ENCODE results near the gene ASIC3. TPM values are rescaled to one million over a fixed set of nuclear protein-coding genes. Genes with fewer than 3 reads are reported as not detected.
"Not testable (repeated sequence)": the region's sequence is repeated elsewhere in the genome, so short reads cannot be mapped to it uniquely, and the experiment has no call there.

The ASIC3 gene
- polyA plus RNA-seq, 3 donors, result 2.0 TPM; not detected in 2

GRCh38 chr7:151011097-151011409 is 37.3 kb upstream of the ASIC3 start:
- Histone ChIP-seq H3K36me3 (replicated peaks in 1 of 2; ENCODE audit: control insufficient read depth in 1 of 2, insufficient read depth in 2 of 2, low read length in 2 of 2) (no peaks in the 10 kb centered on the region), H3K4me3 (replicated peaks in 1 of 3; ENCODE audit: low read depth in 2 of 3, low read length in 3 of 3) (no peak overlapping the region), H3K27ac (ENCODE audit: low read depth in 1 of 2, low read length in 2 of 2) (peak overlapping the region in 1 of 2 donors; percentile 49), H4K20me1 (ENCODE audit: insufficient read depth, low read length) (no peaks in the 10 kb centered on the region), H2AFZ (ENCODE audit: insufficient read depth, low read depth, low read length, poor library complexity, severe bottlenecking) (peak overlapping the region; percentile 46), H3K9ac (ENCODE audit: insufficient read depth, low read length, poor library complexity, severe bottlenecking) (no peak overlapping the region), H3K27me3 (ENCODE audit: control insufficient read depth in 2 of 2, insufficient read depth in 2 of 2, low read length in 2 of 2) (peaks cover 2 to 43% of the 10 kb centered on the region in 2 donors), H3K4me2 (replicated peaks; ENCODE audit: extremely low read depth, low read length, poor library complexity, severe bottlenecking) (peak overlapping the region; percentile 37), H3K79me2 (ENCODE audit: insufficient read depth, low read length) (no peaks in the 10 kb centered on the region), H3K9me3 (replicated peaks in 1 of 2; ENCODE audit: control insufficient read depth in 1 of 2, insufficient read depth in 1 of 2, low read length in 2 of 2) (peaks cover 0 to 4% of the 10 kb centered on the region in 2 donors), H3K4me1 (ENCODE audit: control insufficient read depth in 1 of 2, insufficient read depth in 2 of 2, low read length in 2 of 2) (peaks cover 35 to 57% of the 10 kb centered on the region in 2 donors)
- peak in 1 of 3 donors; percentile 47 for DNase-seq
- H3K9me3 Mint-ChIP-seq, result peaks cover 0 to 5% (median 0%) of the 10 kb centered on the region in 7 donors
- peaks cover 0 to 5% of the 10 kb centered on the region in 2 donors for H3K36me3 Mint-ChIP-seq
- H3K4me1 Mint-ChIP-seq, result peaks cover 54% of the 10 kb centered on the region
- peak overlapping the region in 5 of 7 donors; percentile 30 to 69 (median 49) for H3K27ac Mint-ChIP-seq
- no peak for TF ChIP-seq CTCF (IDR thresholded peaks at IDR 0.05)
- WGBS (ENCODE audit: insufficient coverage), result 67% methylated on average over 1 of the region's 1 CpG
- peak overlapping the region in 1 of 2 donors; percentile 59 for H3K4me3 Mint-ChIP-seq
- peaks cover 46 to 81% (median 48%) of the 10 kb centered on the region in 3 donors for H3K27me3 Mint-ChIP-seq (ENCODE audit: low read depth in 3 of 3)
- intact Hi-C loops (cut with micrococcal nuclease), result loop anchor here in 1 of 2 donors (5.0 kb wide), 1 partner anchor 101 kb away; no protein-coding TSS in a partner anchor

- not testable (repeated sequence) for H3K9ac ChIP-seq (ENCODE audit: insufficient read depth, low read length, poor library complexity, severe bottlenecking); H3K27ac ChIP-seq (ENCODE audit: low read depth in 1 of 2, low read length in 2 of 2); H3K79me2 ChIP-seq (ENCODE audit: insufficient read depth, low read length); H3K9me3 Mint-ChIP-seq; H3K4me2 ChIP-seq (replicated peaks; ENCODE audit: extremely low read depth, low read length, poor library complexity, severe bottlenecking); DNase-seq; H3K9me3 ChIP-seq (replicated peaks in 1 of 2; ENCODE audit: control insufficient read depth in 1 of 2, insufficient read depth in 1 of 2, low read length in 2 of 2); H4K20me1 ChIP-seq (ENCODE audit: insufficient read depth, low read length); H3K36me3 ChIP-seq (replicated peaks in 1 of 2; ENCODE audit: control insufficient read depth in 1 of 2, insufficient read depth in 2 of 2, low read length in 2 of 2); H2AFZ ChIP-seq (ENCODE audit: insufficient read depth, low read depth, low read length, poor library complexity, severe bottlenecking); H3K4me3 ChIP-seq (replicated peaks in 1 of 3; ENCODE audit: low read depth in 2 of 3, low read length in 3 of 3); H3K36me3 Mint-ChIP-seq
- intact Hi-C loops (cut with micrococcal nuclease), result loop anchor here in 1 of 2 donors (5.0 kb wide), 1 partner anchor 101 kb away; no protein-coding TSS in a partner anchor
- Histone ChIP-seq H3K27me3 (ENCODE audit: control insufficient read depth in 2 of 2, insufficient read depth in 2 of 2, low read length in 2 of 2) (peaks cover 2 to 42% of the 10 kb centered on the region in 2 donors), H3K4me1 (ENCODE audit: control insufficient read depth in 1 of 2, insufficient read depth in 2 of 2, low read length in 2 of 2) (peaks cover 35 to 57% of the 10 kb centered on the region in 2 donors)
- WGBS (ENCODE audit: insufficient coverage), result 100% methylated on average over 2 of the region's 12 CpGs
- peak overlapping the region in 1 of 2 donors; percentile 80 for H3K4me3 Mint-ChIP-seq
- peaks cover 48 to 85% (median 50%) of the 10 kb centered on the region in 3 donors for H3K27me3 Mint-ChIP-seq (ENCODE audit: low read depth in 3 of 3)
- H3K27ac Mint-ChIP-seq, result peak overlapping the region in 2 of 7 donors; percentile 63
- peaks cover 54% of the 10 kb centered on the region for H3K4me1 Mint-ChIP-seq
Measured at GRCh38 chr7:151011616-151012015, 36.7 kb upstream of the ASIC3 start.
